ENCODE measurements around the gene TMEFF2. TPM values are rescaled to one million over a fixed set of nuclear protein-coding genes. Genes with fewer than 3 reads are reported as not detected.

TMEFF2 gene
- total RNA-seq, 1 donor: under 0.01 TPM

DNA sequence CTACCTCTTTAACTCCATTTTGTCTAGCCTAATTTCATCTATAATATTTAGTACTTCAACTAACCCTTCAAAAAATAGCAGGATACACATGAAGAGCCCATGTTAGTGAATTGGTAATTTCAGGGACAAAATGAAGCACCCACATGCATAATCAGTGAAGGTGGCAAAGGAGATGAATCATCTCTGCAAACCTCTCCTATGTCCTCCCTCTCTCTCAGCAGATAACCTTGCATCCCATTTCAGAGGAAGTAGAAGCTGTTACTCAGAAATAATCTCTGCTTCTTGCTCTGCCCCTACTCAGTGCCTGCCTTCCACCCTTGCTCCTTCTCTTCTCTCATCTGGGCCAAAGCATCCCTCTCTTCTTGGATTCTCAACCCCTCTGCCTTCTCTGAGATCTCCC lies 287.6 kb downstream of the TMEFF2 start:
- TF ChIP-seq, protein P1, sequence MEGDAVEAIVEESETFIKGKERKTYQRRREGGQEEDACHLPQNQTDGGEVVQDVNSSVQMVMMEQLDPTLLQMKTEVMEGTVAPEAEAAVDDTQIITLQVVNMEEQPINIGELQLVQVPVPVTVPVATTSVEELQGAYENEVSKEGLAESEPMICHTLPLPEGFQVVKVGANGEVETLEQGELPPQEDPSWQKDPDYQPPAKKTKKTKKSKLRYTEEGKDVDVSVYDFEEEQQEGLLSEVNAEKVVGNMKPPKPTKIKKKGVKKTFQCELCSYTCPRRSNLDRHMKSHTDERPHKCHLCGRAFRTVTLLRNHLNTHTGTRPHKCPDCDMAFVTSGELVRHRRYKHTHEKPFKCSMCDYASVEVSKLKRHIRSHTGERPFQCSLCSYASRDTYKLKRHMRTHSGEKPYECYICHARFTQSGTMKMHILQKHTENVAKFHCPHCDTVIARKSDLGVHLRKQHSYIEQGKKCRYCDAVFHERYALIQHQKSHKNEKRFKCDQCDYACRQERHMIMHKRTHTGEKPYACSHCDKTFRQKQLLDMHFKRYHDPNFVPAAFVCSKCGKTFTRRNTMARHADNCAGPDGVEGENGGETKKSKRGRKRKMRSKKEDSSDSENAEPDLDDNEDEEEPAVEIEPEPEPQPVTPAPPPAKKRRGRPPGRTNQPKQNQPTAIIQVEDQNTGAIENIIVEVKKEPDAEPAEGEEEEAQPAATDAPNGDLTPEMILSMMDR (IDR thresholded peaks at IDR 0.05; ENCODE audit: extremely low read depth, low read depth, low read length): no peak
- no peak for DNase-seq (ENCODE audit: insufficient read length, low spot score, missing footprints)
- H3K9me3 ChIP-seq (ENCODE audit: low read depth, low read length): no peaks in the 10 kb centered on the region
- peak overlapping the region; percentile 47 for H2AFZ ChIP-seq (ENCODE audit: low read length)
- H3K27me3 ChIP-seq (ENCODE audit: insufficient read depth, low read length): no peaks in the 10 kb centered on the region
- H3K4me2 ChIP-seq (ENCODE audit: insufficient read depth, low read length): no peak overlapping the region
- no peaks in the 10 kb centered on the region for H3K79me2 ChIP-seq (ENCODE audit: insufficient read depth, low read length)
- H3K27ac ChIP-seq (ENCODE audit: low read depth, low read length): no peak overlapping the region
- no peaks in the 10 kb centered on the region for H3K36me3 ChIP-seq (ENCODE audit: insufficient read depth, low read length)
- H3K4me1 ChIP-seq (ENCODE audit: insufficient read depth, low read length): peaks cover 9% of the 10 kb centered on the region
- no peaks in the 10 kb centered on the region for H4K20me1 ChIP-seq (ENCODE audit: insufficient read depth, low read length)
- H3K4me3 ChIP-seq (ENCODE audit: insufficient read depth, low read length): no peak overlapping the region

DNA sequence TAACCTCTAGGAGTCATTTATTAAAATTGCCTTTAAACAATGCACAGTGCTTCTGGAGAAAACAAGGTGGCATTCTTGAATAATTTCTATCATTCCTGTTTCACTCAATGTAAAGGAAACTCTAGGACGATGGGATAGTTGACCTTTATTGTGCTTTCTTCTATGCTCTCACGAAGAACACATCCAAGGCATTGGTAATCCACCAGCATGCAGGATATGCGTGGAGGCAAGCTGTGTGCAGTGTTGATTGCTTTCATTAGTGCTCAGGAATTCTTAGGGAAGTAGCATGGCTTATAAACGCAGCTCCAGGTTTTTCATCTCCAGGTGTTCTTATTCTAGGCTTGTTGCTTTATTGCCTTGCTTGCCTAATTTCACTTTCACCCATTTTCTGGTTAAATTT lies 289.4 kb downstream of the TMEFF2 start:
- H3K27ac ChIP-seq (ENCODE audit: low read depth, low read length): no peak overlapping the region
- H4K20me1 ChIP-seq (ENCODE audit: insufficient read depth, low read length): no peaks in the 10 kb centered on the region
- TF ChIP-seq, protein P1 (IDR thresholded peaks at IDR 0.05; ENCODE audit: extremely low read depth, low read depth, low read length): no peak
- no peaks in the 10 kb centered on the region for H3K79me2 ChIP-seq (ENCODE audit: insufficient read depth, low read length)
- no peaks in the 10 kb centered on the region for H3K9me3 ChIP-seq (ENCODE audit: low read depth, low read length)
- no peaks in the 10 kb centered on the region for H3K36me3 ChIP-seq (ENCODE audit: insufficient read depth, low read length)
- no peak for DNase-seq (ENCODE audit: insufficient read length, low spot score, missing footprints)
- H3K27me3 ChIP-seq (ENCODE audit: insufficient read depth, low read length): no peaks in the 10 kb centered on the region
- no peak overlapping the region for H3K4me3 ChIP-seq (ENCODE audit: insufficient read depth, low read length)
- H3K4me1 ChIP-seq (ENCODE audit: insufficient read depth, low read length): peaks cover 3% of the 10 kb centered on the region
- no peak overlapping the region for H3K4me2 ChIP-seq (ENCODE audit: insufficient read depth, low read length)
- H2AFZ ChIP-seq (ENCODE audit: low read length): peak overlapping the region; percentile 48

DNA sequence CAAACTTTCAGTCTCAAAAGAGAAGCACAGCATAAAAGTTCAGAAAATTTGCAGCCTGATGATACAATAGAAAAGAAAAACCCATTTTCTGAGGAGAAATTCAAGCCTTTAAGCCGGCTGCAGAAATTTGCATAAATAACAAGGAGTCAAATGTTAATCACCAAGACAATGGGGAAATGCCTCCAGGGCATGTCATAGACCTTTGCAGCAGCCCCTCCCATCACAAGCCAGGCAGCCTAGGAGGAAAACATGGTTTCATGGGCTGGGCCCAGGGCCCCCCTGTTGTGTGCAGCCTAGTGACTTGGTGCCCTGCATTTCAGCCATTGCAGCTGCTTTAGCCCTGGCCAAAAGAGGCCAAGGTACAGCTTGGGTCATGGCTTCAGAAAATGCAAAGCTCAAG lies 293.7 kb downstream of the TMEFF2 start:
- no peaks in the 10 kb centered on the region for H3K79me2 ChIP-seq (ENCODE audit: insufficient read depth, low read length)
- TF ChIP-seq, protein P1 (IDR thresholded peaks at IDR 0.05; ENCODE audit: extremely low read depth, low read depth, low read length): no peak
- H3K27ac ChIP-seq (ENCODE audit: low read depth, low read length): no peak overlapping the region
- no peak overlapping the region for H3K4me2 ChIP-seq (ENCODE audit: insufficient read depth, low read length)
- H3K4me1 ChIP-seq (ENCODE audit: insufficient read depth, low read length): no peaks in the 10 kb centered on the region
- no peak for DNase-seq (ENCODE audit: insufficient read length, low spot score, missing footprints)
- H3K36me3 ChIP-seq (ENCODE audit: insufficient read depth, low read length): no peaks in the 10 kb centered on the region
- H4K20me1 ChIP-seq (ENCODE audit: insufficient read depth, low read length): no peaks in the 10 kb centered on the region
- H3K4me3 ChIP-seq (ENCODE audit: insufficient read depth, low read length): no peak overlapping the region
- H3K9me3 ChIP-seq (ENCODE audit: low read depth, low read length): no peaks in the 10 kb centered on the region
- no peak overlapping the region for H2AFZ ChIP-seq (ENCODE audit: low read length)
- H3K27me3 ChIP-seq (ENCODE audit: insufficient read depth, low read length): no peaks in the 10 kb centered on the region

DNA sequence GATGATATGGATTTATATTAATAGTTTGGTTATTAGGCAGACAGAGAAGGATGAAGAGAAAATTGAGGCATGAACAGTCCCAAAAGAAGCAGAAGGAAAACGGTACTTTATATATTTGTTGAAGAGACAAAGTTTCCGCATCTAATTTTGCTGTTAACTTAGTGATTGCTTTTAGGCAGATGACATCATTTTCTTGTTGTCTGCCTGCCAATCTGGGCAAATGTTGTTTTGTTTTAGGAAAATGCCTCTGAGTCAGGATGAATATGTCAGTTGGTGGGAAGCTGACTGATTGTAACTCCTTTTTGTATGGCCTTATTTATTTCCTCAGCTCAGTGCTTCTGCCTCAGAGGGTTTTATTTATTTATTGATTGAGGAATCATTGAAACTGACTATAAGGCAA lies 295.3 kb downstream of the TMEFF2 start:
- H3K27ac ChIP-seq (ENCODE audit: low read depth, low read length): peak overlapping the region; percentile 60
- peak overlapping the region; percentile 31 for H3K4me2 ChIP-seq (ENCODE audit: insufficient read depth, low read length)
- no peaks in the 10 kb centered on the region for H3K79me2 ChIP-seq (ENCODE audit: insufficient read depth, low read length)
- DNase-seq (ENCODE audit: insufficient read length, low spot score, missing footprints): peak; percentile 74
- H4K20me1 ChIP-seq (ENCODE audit: insufficient read depth, low read length): no peaks in the 10 kb centered on the region
- TF ChIP-seq, protein P1 (IDR thresholded peaks at IDR 0.05; ENCODE audit: extremely low read depth, low read depth, low read length): no peak
- H3K36me3 ChIP-seq (ENCODE audit: insufficient read depth, low read length): no peaks in the 10 kb centered on the region
- H3K4me1 ChIP-seq (ENCODE audit: insufficient read depth, low read length): peaks cover 10% of the 10 kb centered on the region
- no peak overlapping the region for H2AFZ ChIP-seq (ENCODE audit: low read length)
- H3K9me3 ChIP-seq (ENCODE audit: low read depth, low read length): no peaks in the 10 kb centered on the region
- no peak overlapping the region for H3K4me3 ChIP-seq (ENCODE audit: insufficient read depth, low read length)
- H3K27me3 ChIP-seq (ENCODE audit: insufficient read depth, low read length): no peaks in the 10 kb centered on the region

Data from osteoblast (primary cell).